Vagina (tissue), 2 donors: Measurements from ENCODE around the gene RBKS.

Experiments used
- CTCF ChIP-seq, 3 experiments: fragments of 450-650 bp in 2 of 3; fragments of 200-600 bp in 1 of 3; sonication (generic) in 1 of 3; IDR thresholded peaks; one replicate each; pipeline ENCODE4 v1.5.1; 2017 to 2019; ENCODE audit warnings: antibody characterized with exemption in 3 of 3, mild to moderate bottlenecking in 2 of 3, moderate library complexity in 2 of 3
- POLR2A ChIP-seq, 2 donors: fragments of 450-650 bp; IDR thresholded peaks; one replicate each; pipeline ENCODE4 v1.6.1; 2017; ENCODE audit warnings: antibody characterized with exemption in 2 of 2, mild to moderate bottlenecking in 2 of 2, moderate library complexity in 2 of 2

GRCh38 chr2:27814758-27815157 lies 75.4 kb downstream of the RBKS start:
- TF ChIP-seq POLR2A (IDR thresholded peaks at IDR 0.05) (no peak), CTCF (IDR thresholded peaks at IDR 0.05) (no peak)
